HG02623 (cell line): ENCODE results near the gene WNK3.
A peak's percentile ranks its signal among the peaks of the same experiment; 100 is the strongest.

Experiments used
- ATAC-seq: cut with Tn5 transposase; IDR thresholded peaks from one replicate; pipeline ENCODE4 v1.9.1; 2021; ENCODE audit warnings: moderate library complexity; ENCODE audit not compliant: unreplicated experiment

Gene WNK3

DNA sequence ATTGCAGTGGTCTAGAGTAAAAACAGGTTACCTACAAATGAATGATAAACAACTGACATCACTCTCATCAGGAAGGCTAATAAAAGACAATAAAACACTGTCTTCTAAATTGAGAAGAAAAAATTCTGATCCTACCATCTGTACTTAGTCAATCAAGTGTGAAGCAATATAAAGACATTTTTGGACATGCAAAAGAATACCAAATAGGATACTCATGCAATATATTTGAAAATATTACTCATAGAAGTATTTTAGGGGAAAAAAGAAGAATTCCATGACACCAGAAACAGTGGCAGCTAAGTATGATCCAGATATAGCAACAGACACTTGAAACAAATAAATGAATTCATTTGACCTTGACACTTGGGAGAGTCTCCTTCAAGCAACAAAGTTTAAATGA, 111.0 kb downstream of the WNK3 start:
- ATAC-seq = no peak

DNA sequence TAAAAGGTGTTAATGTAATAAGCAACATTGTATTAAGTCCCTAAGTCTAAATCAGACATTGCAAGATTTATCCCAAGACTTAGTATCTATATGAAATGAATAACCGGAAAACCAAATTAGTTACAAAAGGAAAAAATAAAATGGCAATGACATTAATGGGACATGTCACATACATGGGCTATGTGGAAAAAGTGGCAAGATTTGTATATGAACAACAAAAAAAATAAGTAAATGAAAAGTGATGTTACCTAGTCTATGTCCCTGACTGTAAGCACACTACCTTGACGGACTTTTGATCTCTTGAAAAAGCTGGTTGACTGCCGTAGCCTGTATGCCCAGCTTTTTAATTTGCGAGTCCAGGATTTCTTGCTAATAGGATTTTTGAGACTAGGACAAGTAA, 119.3 kb downstream of the WNK3 start:
- ATAC-seq = no peak

DNA sequence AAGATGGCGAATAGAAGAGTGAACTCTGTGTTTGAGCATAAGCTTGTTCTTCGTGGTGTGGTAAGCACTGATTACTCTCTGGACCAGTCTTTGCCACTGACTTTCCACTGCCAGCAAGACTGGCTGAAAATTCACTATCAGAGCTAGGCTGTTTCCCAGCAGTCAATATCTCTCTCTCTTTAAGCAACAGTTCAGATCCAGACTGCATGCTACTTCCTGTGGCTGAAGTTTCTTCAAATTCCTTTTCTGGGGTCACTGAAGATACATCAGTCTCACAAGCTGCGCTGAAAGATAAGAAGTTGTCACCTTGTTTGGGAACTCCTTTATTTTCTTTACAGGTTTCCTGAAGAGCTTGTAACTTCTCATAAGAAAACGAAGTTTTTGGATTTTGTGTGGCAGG, 120.8 kb downstream of the WNK3 start:
- ATAC-seq = no peak

DNA sequence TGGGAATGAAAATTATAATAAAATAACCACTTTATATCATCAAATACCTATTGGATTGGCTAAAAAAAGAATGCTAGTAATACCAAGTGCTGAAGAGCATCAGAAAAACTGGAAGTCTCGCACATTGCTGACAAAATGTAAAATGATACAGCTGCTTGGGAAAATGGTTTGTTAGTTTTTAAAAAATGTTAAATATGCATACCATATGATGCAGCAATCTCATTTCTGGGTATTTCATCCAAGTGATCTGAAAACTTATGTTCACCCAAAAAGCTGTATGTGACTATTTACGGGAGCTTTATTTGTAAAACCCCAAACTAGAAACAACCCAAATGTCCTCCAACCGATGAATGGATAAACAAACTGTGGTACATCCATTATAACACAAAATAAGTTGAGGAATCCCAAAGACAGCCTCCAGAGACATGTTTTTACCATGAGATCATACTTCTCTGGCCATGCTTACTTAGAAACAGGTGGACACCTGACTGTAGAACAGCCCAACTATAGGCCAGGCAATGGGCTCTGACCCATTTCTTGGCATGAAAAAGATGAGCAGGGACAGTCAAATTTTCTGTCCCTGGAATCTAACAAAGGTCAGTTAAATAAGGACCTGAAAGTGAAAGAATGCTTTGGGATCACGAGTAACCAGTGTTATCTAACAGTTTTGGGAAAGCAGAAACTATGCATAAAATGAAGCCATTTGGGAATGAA, 127.3 kb downstream of the WNK3 start:
- ATAC-seq = no peak

DNA sequence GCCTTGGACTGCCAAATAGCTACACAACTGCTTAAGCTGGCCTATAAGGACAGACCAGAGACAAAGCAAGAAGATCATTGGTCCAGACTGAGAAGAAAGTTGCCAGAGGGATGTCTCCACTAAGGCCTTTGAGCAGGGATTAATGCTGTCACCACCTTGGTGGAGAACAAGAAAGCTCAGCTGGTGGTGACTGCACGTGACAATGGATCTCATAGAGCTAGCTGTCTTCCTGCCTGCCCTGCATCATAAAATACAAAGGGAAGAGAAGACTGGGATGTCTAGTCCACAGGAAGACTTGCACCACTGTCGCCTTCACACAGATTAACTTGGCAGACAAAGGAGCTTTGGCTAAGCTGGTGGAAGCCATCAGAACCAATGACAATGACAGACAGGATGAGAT, 134.3 kb downstream of the WNK3 start:
- ATAC-seq = no peak

DNA sequence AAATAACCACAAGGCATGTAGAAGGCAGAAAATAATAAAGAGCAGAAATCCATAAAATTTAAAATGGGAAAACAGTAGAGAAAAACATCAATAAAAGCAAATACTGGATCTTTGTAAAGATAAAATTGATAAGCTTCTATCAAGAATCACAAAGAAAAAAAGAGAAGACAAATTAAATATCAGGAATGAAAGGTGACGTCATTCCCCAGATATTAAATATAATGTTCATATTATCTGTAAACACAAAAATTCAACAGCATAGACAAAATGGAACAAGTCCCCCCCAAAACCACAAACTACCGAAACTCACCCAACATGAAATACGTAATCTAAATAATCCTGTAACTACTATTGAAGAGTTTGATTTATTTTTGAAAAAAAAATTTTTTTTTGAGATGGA, 144.2 kb downstream of the WNK3 start:
- ATAC-seq = no peak

DNA sequence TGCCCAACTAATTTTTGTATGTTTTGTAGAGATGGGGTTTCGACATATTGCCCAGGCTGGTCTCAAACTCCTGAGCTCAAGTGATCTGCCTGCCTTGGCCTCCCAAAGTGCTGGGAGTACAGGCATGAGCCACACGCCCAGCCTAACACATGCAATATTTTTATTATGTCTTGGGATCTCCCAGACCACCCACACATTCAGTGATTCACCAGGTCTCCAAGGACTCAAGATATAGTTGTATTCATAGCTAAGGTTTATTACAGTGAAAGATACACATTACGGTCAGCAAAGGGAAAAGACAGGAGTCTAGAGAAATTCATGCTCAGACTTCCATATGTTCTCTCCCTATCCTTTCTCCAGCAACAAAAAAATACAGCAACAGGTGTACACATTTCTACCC, 149.3 kb downstream of the WNK3 start:
- no peak for ATAC-seq

DNA sequence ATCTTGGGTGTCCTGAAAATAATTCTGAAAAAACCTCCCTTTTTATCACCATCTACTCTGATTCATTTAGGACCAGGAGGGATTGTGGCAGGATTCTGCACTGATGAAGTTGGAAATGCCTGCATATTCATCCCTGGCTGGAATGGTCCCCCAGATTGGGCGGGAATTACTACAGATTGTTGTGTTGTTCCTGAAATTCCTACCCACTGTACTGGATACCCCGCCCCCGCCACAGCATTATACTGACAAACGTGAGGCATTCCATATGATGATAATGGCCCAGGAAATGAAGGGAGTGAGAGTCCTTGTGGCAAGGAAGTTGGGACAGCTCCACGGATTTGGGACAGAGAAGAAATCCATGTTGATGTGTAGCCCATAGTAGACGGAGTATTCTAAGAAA, 159.6 kb downstream of the WNK3 start:
- no peak for ATAC-seq

DNA sequence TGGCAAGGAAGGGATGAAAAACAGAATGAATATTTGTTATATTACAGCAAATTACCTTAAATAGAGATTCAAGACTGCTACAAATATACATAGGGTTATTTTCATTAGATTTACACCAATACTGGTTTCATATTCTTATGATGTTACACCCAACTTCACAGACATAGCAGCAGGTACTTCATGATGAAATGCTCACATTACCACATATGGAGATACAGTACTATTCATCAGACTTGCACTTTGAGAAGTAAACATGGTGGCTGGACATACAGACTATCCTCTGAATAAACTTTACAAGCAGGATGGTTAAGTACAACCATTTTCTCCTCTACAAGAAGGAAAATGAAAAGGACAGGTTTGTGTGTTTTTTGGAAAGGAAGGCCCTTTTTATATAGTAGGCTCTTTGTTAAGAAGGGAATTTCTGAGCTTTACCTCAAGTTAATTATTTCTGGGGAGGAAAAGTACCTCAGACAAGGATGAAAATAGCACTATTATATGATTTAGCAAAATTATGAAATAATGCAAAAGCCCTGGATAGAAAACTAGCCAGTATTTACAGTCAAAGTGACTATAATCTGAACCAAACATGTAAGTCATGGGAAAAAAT, 162.8 kb downstream of the WNK3 start:
- ATAC-seq = no peak

DNA sequence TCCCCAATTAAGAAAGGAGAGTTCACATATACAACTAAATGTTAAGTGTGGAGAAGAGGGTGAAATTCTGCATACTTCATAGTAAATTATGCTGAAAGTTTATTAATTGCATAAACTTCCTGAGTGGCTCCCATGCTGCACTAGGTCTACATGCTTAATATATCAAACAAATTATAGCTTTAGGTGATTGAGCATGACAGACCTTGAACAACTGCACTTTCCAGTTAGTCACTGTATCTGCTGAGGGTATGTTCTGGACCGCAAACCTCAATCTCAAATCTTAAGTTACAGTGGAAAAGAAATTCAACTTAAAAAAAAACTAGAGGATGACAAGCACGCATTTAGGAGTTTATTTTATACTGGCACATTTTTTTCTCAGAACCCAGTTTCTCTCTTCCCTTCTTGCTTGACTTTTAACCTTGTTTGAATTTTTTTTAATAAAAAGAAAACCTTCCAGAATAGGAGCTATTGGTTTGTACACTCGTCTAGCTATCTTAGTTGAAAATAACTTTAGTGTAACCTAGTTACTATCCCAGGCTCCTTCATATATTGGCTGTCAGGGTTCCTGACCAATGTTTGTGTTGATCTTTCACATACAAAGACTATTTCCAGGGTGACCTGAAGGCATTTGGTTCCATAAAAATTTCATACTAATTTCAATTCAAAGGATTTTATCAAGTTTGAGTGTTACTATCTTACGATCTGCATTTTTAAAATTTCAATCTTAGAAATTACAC, 164.6 kb downstream of the WNK3 start:
- ATAC-seq = no peak

DNA sequence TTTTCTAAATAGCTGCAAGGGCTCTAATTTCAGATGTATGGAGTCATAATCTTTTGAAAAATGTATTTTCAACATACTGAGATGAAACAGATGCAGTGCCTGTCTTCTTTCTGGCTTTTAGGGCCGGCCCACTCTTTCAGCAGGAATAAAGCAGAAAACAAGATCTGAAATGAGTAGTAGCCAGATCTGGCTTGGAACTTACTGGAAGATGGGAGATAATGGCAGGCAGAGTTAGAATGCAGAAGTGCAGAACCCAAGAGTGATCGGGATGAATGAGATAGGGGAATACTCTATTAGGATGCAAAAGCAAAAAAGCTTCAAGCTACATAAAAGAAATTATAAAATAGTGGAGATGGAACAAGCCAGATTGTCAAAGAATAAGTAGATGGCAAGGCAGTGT, 173.4 kb downstream of the WNK3 start:
- ATAC-seq = no peak

DNA sequence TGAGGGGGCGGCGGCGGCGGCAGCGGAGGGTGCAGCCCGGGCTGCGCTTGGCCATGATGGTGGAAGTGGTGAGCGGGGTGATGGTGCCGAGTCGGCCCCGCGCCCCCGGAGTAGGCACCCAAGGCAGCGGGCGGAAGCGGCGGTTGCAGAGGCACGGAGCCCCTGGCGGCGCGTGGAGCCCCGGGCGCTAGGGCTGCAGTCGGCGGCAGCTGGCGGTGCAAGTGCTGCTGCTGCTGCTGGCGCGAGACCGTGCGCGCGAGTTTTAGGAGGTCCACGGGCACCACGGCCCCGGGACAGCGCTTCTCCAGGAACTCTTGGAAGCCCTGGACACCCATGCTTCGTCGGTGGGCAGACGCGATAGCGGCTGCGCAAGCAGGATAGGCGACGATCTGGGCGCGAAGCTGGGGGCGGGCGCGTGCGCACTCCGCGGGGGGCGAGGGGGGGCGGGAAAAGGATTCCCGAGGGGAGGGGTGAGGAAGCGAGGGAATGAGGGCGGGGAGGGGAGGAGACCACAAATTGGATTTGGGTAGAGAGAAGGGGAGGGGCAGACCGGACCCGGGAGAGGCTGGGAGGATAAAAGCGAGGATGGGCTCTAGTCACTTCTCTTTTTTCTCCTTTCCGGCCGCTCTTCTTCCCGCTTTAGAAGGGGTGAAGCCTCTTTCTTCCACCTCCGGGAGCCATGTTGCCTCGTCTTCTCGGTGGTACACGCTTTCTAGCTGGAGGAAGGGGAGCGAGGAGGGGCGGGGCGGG, 174.8 kb downstream of the WNK3 start, which contains the start of gene FAM120C:
TSS of gene FAM120C (minus strand) at position 391 of the 750 bp plus-strand sequence. CDS start at position 335, 56 bp downstream.
- peak; percentile 30 for ATAC-seq

DNA sequence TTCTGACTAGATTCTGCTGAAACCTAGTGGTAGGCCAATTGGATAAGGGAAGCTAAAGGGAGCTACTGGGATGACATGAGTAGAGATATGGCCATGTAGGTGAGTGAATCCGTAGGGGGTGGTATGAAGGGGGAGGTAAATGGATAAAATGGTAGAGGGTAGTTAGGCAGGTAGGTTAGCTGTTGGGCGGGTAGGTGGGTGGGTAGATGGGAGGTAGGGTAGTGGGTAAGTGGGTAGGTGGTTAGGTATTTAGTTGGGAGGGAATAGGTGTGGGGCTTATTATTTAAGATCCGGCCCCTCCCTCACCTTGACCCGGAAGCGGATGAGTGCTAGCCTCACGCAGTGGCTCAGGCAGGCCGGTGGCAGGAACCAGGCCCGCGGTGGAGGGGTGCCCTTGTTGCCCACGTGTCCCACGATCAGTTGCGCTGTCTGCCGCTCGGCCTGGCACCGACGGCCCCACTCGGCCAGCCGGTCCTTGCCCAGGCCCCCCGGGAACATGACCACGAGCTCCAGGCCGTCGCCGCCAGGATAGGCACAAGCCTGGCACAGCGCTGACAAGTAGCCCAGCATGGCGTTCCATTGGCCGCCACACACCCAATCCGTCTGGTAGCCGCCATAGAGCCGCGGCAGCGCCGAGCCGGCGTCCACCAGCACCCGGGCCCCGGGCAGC, 175.5 kb downstream of the WNK3 start:
- peak; percentile 61 for ATAC-seq

DNA sequence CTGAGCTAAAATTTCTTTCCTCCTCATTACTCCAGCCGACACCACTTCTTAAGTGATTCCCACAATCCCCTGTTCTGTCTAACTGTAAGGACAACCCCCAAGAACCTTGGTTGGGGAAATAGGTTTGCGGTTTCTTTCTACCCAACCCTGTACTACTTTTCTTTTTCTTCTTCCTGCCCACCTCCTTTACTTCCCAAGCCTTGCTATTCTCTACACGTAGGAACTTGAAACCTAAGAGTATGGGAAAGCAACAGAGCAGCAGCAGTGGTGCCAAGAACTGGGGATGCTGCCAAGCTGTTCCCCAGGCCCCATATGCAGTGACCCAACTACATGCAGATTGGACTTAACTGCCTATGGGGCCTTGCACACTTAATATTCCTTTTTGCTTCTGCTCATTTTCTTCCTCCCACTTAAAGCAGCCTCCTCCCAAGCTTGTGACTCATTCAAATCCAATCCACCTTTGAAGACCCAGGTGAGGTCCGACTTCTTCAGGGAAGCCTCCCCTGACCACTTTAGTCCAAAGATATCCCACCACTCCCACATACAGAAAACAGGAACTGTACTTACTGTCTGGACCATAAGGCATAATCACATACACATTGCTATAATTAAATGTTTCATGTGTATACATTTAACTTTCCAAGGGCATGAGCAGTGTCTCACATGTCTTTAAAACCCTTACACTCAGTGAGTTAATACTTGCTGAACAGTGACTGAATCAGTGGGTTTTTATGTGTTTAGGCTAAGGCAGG, 176.5 kb downstream of the WNK3 start:
- ATAC-seq = no peak

DNA sequence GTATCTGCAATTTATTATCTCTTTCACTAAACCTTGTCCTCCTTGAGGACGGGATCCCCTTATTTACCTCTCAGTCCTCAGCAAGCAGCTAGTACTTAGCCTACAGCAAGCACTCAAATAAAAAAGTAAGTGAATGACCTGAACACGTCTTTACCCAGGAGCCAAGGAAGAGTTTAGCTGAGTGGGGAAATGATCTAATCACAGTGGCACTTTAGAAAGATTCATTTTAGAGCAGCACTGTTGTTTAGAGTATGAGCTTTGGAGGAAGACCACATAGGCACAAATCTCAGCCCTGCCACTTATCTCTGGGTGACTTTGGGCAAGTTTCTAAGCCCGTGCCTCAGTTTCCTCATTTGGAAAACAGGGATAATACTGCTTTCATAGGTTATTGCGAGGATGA, 177.4 kb downstream of the WNK3 start:
- ATAC-seq = no peak

DNA sequence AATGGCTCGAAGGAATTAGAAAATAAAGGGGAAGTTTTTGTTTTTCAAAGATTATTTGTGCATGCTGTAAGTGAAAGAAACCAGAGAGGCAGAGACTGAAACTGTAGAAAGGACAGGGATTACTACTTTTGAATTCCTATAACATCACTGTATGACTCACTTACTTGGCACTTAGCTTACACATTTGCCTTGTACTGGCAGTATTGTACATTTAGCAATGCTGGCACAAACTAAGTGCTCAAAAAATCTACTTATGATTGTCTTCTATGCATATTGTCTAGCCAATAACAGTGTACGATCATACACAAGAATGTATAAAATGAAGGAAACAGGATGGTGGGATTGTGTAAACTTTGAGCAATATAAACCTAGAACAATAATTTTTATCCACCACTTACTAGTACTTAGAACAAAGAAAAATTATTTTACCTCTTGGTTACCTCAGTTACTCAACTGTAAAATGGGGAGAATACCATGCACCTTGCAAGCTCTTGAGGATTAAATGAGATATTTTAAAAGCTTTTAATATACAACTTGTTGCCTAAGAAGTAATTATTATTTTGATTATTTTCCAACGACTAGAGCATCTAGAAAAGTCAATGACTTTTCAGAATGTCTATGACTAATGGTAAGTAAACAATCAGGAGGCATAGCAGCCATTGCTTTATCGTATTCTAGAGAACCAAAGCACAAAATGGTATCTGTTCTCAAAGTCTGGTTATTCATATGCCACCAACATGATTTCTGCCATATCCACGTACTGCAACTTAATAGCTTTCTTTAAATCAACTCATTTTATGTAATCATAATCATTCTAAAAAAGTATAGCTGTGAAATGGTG, 179.5 kb downstream of the WNK3 start:
- peak; percentile 37 for ATAC-seq

DNA sequence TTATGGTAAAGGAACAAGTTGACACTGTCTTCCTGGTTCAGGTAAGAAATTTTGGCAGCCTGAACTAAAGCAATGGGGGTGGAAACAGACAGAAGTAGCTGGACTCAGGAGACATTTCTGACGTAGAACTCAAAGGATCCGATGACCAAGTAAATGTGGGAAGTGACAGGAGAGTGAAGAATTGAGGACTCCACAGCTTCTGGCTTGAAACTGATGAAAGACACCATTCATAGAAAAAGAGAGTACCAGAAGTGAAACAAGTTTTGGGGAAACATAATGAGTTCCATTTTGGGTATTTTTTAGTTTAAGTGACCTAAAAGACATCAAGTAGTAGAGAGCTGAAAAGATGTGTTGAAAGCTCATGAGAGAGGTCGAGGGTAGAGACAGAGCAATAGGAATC, 180.5 kb downstream of the WNK3 start:
- no peak for ATAC-seq

DNA sequence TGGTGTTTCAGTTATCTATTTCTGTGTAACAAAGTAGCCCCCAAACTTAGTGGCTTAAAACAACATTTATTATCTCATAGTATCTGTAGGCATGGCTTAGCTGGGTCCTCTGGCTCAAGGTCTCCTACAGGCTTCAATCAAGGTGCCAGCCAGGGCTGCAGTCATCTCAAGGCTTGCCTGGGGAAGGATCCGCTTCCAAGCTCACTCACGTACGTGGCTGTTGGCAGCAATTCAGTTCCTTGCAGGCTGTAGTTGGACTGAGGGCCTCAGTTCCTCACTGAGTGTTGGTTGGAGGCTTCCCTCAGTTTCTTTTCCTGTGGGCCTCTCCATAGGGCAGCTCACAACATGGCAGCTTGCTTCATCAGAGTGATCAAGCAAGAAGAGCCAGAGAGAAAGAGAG, 184.1 kb downstream of the WNK3 start:
- no peak for ATAC-seq

DNA sequence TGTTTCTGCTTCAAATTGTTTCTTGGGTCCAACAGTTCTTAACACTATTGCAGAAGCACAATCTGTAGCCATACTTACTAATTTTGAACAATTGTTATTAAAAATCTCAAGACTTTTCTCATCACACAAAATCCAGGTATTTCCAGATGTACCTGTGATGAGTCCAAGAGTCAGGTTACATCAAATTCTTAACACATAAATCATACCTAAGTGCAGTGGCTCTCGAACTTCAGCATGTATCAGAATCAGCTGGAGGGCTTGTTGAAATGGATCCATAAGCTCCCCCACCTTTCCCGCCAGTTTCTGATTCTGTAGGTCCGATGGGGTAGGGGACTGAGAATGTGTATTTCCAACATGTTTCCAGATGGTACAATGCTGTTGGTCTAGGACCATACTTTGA, 185.4 kb downstream of the WNK3 start:
- ATAC-seq = no peak
